GM12878 (cell line): Measurements from ENCODE around the gene LPCAT3. TPM values are rescaled to one million over a fixed set of nuclear protein-coding genes. Genes with fewer than 3 reads are reported as not detected.

Experiments used
- BACH1 ChIP-seq: fragments of 450-650 bp; IDR thresholded peaks from 2 replicates; pipeline ENCODE4 v1.6.1; 2017; ENCODE audit warnings: mild to moderate bottlenecking, borderline replicate concordance
- SP1 ChIP-seq: IDR thresholded peaks from one replicate; pipeline ENCODE4 v1.6.1; 2011; ENCODE audit warnings: low read depth, low read length
- TAF1 ChIP-seq: IDR thresholded peaks from 2 replicates; pipeline ENCODE4 v1.6.1; 2011; ENCODE audit warnings: mild to moderate bottlenecking, low read depth, low read length, borderline replicate concordance
- TCF12 ChIP-seq: IDR thresholded peaks from 2 replicates; pipeline ENCODE4 v1.6.1; 2011; ENCODE audit warnings: low read depth, mild to moderate bottlenecking, low read length
- polyA plus RNA-seq, 11 experiments: library from polyadenylated mRNA; depleted of rRNA in 4 of 11; unstranded in 6 of 11; stranded (reverse) in 5 of 11; fragments of >200 nt; fragmentation: Nextera tagmentation in 4 of 11; fragmentation: Illumina TruSeq in 1 of 11; extraction: Ambion mirVana in 4 of 11; extraction: Trizol in 1 of 11; gene quantifications; 1 replicate in 1 of 11; 2 replicates in 10 of 11; pipeline versions ENCODE4 v1.2.1 to v1.2.3, GENCODE V29; 2011 to 2016; ENCODE audit warnings: inconsistent platforms in 2 of 11, missing spikeins in 2 of 11, low read depth in 1 of 11
- total RNA-seq, 4 experiments: library from RNA; depleted of rRNA in 3 of 4; stranded (reverse); fragments of >200 nt in 3 of 4; fragmentation: Illumina TruSeq in 1 of 4; extraction: Trizol in 1 of 4; gene quantifications; 2 replicates each; pipeline versions ENCODE4 v1.2.1 to v1.2.3, GENCODE V29; 2013 to 2021
- TF ChIP-seq, protein P1 (sequence below): IDR thresholded peaks from 2 replicates; pipeline ENCODE4 v1.6.1; 2012; ENCODE audit warnings: improper control_type of control experiment, low read depth, low read length; ENCODE audit not compliant: insufficient replicate concordance
- TF ChIP-seq, protein P2 (sequence below): fragments of 450-650 bp; IDR thresholded peaks from 2 replicates; pipeline ENCODE4 v1.6.1; 2017; ENCODE audit warnings: low read depth, mild to moderate bottlenecking, moderate library complexity
- TF ChIP-seq, protein P3 (sequence below): fragments of 450-650 bp; IDR thresholded peaks from 2 replicates; pipeline ENCODE4 v1.6.1; 2017; ENCODE audit warnings: antibody characterized with exemption, mild to moderate bottlenecking, moderate library complexity
- TF ChIP-seq, protein P4 (sequence below): fragments of 150-350 bp; IDR thresholded peaks from 2 replicates; pipeline ENCODE4 v1.6.1; 2014; ENCODE audit warnings: mild to moderate bottlenecking, low read depth, low read length

The LPCAT3 gene
- total and polyA plus RNA-seq, 10 of the 15 experiments (the other 5 are each of a cell fraction or from before 2014, with no cell fraction given) = 2.6 to 48.3 (median 23.0) TPM

DNA sequence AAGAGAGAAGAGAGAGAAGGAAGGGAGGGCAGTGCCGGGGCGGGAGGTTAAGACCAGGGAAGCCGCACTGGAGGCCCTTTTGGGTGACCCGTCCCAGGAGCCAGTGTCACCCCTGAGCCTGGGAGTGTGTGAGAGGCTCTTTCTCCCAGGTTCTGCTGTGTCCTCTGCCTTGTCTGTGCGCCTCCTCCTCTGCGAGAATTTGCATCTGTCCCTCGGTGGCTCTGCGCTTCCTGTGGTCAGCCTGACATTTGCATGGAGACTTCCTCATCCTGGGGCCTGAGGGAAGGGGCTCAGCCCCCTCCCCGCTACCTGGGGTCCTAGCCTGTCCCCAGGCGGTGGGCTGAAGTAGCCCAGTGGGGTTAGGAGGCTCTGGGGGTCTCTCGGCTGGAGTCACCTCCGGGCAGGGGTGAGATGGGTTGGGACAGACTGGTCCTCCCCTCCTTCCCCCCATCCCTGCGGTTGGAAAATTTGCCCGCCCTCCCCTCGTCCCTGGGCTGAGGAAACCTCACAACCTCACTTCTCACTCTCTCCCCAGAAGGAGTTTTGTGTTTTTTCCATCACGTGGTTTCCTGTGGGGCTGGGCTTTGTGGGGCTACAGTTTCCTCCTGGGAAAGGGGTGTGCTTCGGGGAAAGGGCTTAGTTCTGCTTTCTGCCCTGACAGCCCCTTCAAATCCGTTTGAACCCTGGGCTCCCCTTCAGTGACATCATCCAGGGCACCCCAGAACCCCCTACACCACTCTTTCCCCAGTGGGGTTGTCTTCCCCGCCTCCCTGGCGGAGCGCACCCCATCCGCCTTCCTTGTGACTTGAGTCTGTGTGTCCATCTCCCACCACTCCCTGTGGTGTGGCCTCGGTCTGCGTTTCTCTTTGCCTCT lies 64.6 kb downstream of the LPCAT3 start (continued):
- TF ChIP-seq, protein P1, sequence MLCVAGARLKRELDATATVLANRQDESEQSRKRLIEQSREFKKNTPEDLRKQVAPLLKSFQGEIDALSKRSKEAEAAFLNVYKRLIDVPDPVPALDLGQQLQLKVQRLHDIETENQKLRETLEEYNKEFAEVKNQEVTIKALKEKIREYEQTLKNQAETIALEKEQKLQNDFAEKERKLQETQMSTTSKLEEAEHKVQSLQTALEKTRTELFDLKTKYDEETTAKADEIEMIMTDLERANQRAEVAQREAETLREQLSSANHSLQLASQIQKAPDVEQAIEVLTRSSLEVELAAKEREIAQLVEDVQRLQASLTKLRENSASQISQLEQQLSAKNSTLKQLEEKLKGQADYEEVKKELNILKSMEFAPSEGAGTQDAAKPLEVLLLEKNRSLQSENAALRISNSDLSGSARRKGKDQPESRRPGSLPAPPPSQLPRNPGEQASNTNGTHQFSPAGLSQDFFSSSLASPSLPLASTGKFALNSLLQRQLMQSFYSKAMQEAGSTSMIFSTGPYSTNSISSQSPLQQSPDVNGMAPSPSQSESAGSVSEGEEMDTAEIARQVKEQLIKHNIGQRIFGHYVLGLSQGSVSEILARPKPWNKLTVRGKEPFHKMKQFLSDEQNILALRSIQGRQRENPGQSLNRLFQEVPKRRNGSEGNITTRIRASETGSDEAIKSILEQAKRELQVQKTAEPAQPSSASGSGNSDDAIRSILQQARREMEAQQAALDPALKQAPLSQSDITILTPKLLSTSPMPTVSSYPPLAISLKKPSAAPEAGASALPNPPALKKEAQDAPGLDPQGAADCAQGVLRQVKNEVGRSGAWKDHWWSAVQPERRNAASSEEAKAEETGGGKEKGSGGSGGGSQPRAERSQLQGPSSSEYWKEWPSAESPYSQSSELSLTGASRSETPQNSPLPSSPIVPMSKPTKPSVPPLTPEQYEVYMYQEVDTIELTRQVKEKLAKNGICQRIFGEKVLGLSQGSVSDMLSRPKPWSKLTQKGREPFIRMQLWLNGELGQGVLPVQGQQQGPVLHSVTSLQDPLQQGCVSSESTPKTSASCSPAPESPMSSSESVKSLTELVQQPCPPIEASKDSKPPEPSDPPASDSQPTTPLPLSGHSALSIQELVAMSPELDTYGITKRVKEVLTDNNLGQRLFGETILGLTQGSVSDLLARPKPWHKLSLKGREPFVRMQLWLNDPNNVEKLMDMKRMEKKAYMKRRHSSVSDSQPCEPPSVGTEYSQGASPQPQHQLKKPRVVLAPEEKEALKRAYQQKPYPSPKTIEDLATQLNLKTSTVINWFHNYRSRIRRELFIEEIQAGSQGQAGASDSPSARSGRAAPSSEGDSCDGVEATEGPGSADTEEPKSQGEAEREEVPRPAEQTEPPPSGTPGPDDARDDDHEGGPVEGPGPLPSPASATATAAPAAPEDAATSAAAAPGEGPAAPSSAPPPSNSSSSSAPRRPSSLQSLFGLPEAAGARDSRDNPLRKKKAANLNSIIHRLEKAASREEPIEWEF = peak; percentile 78
- TF ChIP-seq, protein P2, sequence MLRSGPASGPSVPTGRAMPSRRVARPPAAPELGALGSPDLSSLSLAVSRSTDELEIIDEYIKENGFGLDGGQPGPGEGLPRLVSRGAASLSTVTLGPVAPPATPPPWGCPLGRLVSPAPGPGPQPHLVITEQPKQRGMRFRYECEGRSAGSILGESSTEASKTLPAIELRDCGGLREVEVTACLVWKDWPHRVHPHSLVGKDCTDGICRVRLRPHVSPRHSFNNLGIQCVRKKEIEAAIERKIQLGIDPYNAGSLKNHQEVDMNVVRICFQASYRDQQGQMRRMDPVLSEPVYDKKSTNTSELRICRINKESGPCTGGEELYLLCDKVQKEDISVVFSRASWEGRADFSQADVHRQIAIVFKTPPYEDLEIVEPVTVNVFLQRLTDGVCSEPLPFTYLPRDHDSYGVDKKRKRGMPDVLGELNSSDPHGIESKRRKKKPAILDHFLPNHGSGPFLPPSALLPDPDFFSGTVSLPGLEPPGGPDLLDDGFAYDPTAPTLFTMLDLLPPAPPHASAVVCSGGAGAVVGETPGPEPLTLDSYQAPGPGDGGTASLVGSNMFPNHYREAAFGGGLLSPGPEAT = peak; percentile 99
- TF ChIP-seq SP1 (peak; percentile 55), TCF12 (0 out of 2 replicates have a peak, but pooled peaks have one; percentile 33), BACH1 (peak; percentile 29; the same call in 1 of the 2 replicates), TAF1 (peak; percentile 97)
- TF ChIP-seq, protein P3, sequence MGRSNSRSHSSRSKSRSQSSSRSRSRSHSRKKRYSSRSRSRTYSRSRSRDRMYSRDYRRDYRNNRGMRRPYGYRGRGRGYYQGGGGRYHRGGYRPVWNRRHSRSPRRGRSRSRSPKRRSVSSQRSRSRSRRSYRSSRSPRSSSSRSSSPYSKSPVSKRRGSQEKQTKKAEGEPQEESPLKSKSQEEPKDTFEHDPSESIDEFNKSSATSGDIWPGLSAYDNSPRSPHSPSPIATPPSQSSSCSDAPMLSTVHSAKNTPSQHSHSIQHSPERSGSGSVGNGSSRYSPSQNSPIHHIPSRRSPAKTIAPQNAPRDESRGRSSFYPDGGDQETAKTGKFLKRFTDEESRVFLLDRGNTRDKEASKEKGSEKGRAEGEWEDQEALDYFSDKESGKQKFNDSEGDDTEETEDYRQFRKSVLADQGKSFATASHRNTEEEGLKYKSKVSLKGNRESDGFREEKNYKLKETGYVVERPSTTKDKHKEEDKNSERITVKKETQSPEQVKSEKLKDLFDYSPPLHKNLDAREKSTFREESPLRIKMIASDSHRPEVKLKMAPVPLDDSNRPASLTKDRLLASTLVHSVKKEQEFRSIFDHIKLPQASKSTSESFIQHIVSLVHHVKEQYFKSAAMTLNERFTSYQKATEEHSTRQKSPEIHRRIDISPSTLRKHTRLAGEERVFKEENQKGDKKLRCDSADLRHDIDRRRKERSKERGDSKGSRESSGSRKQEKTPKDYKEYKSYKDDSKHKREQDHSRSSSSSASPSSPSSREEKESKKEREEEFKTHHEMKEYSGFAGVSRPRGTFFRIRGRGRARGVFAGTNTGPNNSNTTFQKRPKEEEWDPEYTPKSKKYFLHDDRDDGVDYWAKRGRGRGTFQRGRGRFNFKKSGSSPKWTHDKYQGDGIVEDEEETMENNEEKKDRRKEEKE = no peak
- TF ChIP-seq, protein P4, sequence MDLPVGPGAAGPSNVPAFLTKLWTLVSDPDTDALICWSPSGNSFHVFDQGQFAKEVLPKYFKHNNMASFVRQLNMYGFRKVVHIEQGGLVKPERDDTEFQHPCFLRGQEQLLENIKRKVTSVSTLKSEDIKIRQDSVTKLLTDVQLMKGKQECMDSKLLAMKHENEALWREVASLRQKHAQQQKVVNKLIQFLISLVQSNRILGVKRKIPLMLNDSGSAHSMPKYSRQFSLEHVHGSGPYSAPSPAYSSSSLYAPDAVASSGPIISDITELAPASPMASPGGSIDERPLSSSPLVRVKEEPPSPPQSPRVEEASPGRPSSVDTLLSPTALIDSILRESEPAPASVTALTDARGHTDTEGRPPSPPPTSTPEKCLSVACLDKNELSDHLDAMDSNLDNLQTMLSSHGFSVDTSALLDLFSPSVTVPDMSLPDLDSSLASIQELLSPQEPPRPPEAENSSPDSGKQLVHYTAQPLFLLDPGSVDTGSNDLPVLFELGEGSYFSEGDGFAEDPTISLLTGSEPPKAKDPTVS = no peak
